Panc1 (cell line): ENCODE data around the gene NAT16.

Experiments used
- CTCF ChIP-seq: fragments of 450-650 bp; IDR thresholded peaks from 2 replicates; pipeline ENCODE4 v1.5.1; 2017; ENCODE audit warnings: mild to moderate bottlenecking
- POLR2AphosphoS5 ChIP-seq: IDR thresholded peaks from 2 replicates; pipeline ENCODE4 v1.6.1; 2012; ENCODE audit warnings: mild to moderate bottlenecking, low read depth, low read length, moderate library complexity
- REST ChIP-seq, 2 experiments: IDR thresholded peaks; 2 replicates each; pipeline ENCODE4 v1.6.1; 2011 to 2012; ENCODE audit warnings: low read depth in 2 of 2, control low read depth in 1 of 2, low read length in 1 of 2, mild to moderate bottlenecking in 1 of 2, moderate library complexity in 1 of 2; ENCODE audit not compliant: insufficient read depth in 1 of 2
- SIN3A ChIP-seq: IDR thresholded peaks from 2 replicates; pipeline ENCODE4 v1.6.1; 2012; ENCODE audit warnings: low read depth, mild to moderate bottlenecking, low read length, moderate library complexity, borderline replicate concordance; ENCODE audit not compliant: insufficient read depth
- TCF7L2 ChIP-seq: IDR thresholded peaks from 2 replicates; pipeline ENCODE4 v1.6.1; 2011; ENCODE audit warnings: mild to moderate bottlenecking, low read depth, low read length, inconsistent platforms

- TF ChIP-seq CTCF = no peak
- no peak for TF ChIP-seq REST (IDR thresholded peaks at IDR 0.05; ENCODE audit: insufficient read depth in 1 of 2, low read depth in 2 of 2, low read length in 1 of 2)
- no peak for TF ChIP-seq POLR2AphosphoS5
- no peak for TF ChIP-seq SIN3A
- TF ChIP-seq TCF7L2 = no peak
Observed at GRCh38 chr7:101168412-101169049, 11.6 kb downstream of the NAT16 start.
